HepG2 (cell line): ENCODE measurements around the gene LDLRAD3. TPM values are rescaled to one million over a fixed set of nuclear protein-coding genes. Genes with fewer than 3 reads are reported as not detected.

ENCODE experiments used
- ATAC-seq: fragments of 200-7000 bp; cut with Tn5 transposase; 3 replicates; pipeline ENCODE4 v1.9.1; 2020; ENCODE audit warnings: mild to moderate bottlenecking, moderate library complexity
- BruUV-seq: library from RNA; stranded (reverse); fragments of 400-500 nt; replicated peaks from 2 replicates; lab custom pipeline; 2021; lab: Mats Ljungman, UMichigan
- CTCF ChIA-PET: fragments of 300-600 bp; formaldehyde crosslinking; extraction: SDS; loops from one replicate; lab custom pipeline; 2021; ENCODE audit warnings: low total read pairs, inconsistent platforms, low intra/inter-chr PET ratio; lab: Yijun Ruan, JAX
- POLR2A ChIA-PET: fragments of 350-600 bp; sonication (Branson Sonifier 250); formaldehyde crosslinking; loops from one replicate; lab custom pipeline; 2020; ENCODE audit warnings: antibody characterized with exemption, inconsistent platforms; lab: Yijun Ruan, JAX
- DNase-seq: peaks from one replicate; pipeline ENCODE4 v3.0.0-alpha.2; 2015; ENCODE audit warnings: low spot score
- FAIRE-seq: peaks from 3 replicates; lab custom pipeline; 2011; peaks lifted over from hg19 to GRCh38; lab: Jason Lieb, UNC
- H2AFZ ChIP-seq: one replicate; pipeline ENCODE4 v1.6.1; 2011; ENCODE audit warnings: low read length, inconsistent platforms
- H3K27ac ChIP-seq: fragments of 300-600 bp; 3 replicates; pipeline ENCODE4 v1.8.0; 2011; ENCODE audit warnings: mixed run types, mild to moderate bottlenecking, mixed read lengths, low read length, inconsistent platforms; ENCODE audit not compliant: insufficient read depth; ENCODE audit errors: extremely low read length
- H3K27me3 ChIP-seq, 2 experiments: fragments of 200-600 bp in 1 of 2; 2 replicates in 1 of 2; 3 replicates in 1 of 2; pipeline versions ENCODE4 v1.6.0 to v1.8.0; 2011; ENCODE audit warnings: low read length in 2 of 2, mild to moderate bottlenecking in 2 of 2, moderate library complexity in 2 of 2, inconsistent platforms in 1 of 2; ENCODE audit not compliant: insufficient read depth in 2 of 2, control insufficient read depth in 1 of 2
- H3K36me3 ChIP-seq, 2 experiments: fragments of 200-600 bp in 1 of 2; replicated peaks in 1 of 2; 2 replicates in 1 of 2; 3 replicates in 1 of 2; pipeline versions ENCODE4 v1.5.1 to v1.8.0; 2011; ENCODE audit warnings: low read length in 2 of 2, inconsistent platforms in 1 of 2; ENCODE audit not compliant: insufficient read depth in 2 of 2, control insufficient read depth in 1 of 2
- H3K4me1 ChIP-seq: 2 replicates; pipeline ENCODE4 v1.5.1; 2012; ENCODE audit warnings: low read length, inconsistent platforms; ENCODE audit not compliant: insufficient read depth
- H3K4me2 ChIP-seq: 2 replicates; pipeline ENCODE4 v1.6.0; 2011; ENCODE audit warnings: low read depth, low read length, inconsistent platforms
- H3K4me3 ChIP-seq, 3 experiments: fragments of 200-600 bp in 1 of 3; sonication (generic), shearing (Covaris generic) in 1 of 3; replicated peaks in 1 of 3; 2 replicates each; pipeline ENCODE4 v1.5.1; 2011 to 2016; ENCODE audit warnings: low read length in 3 of 3, inconsistent platforms in 2 of 3, low read depth in 2 of 3, mild to moderate bottlenecking in 2 of 3, control low read depth in 1 of 3, mixed read lengths in 1 of 3; ENCODE audit not compliant: insufficient read depth in 1 of 3
- H3K79me2 ChIP-seq: one replicate; pipeline ENCODE4 v1.6.1; 2011; ENCODE audit warnings: low read length, inconsistent platforms; ENCODE audit not compliant: insufficient read depth
- H3K9ac ChIP-seq: 2 replicates; pipeline ENCODE4 v1.6.0; 2011; ENCODE audit warnings: mild to moderate bottlenecking, low read depth, low read length, inconsistent platforms; ENCODE audit not compliant: insufficient read depth
- H3K9me3 ChIP-seq: 2 replicates; pipeline ENCODE4 v1.5.1; 2012; ENCODE audit warnings: mild to moderate bottlenecking, low read length
- H4K20me1 ChIP-seq: 2 replicates; pipeline ENCODE4 v1.6.0; 2011; ENCODE audit warnings: inconsistent platforms, mild to moderate bottlenecking, low read length, moderate library complexity; ENCODE audit not compliant: insufficient read depth
- MED8 ChIP-seq: sonication (generic); formaldehyde crosslinking; IDR thresholded peaks from 2 replicates; pipeline ENCODE4 v1.8.1; 2023; ENCODE audit warnings: mild to moderate bottlenecking, missing genetic modification reagents; ENCODE audit not compliant: insufficient replicate concordance
- ZNF101 ChIP-seq: sonication (generic); formaldehyde crosslinking; IDR thresholded peaks from 2 replicates; pipeline ENCODE4 v1.4.0; 2020; ENCODE audit warnings: mild to moderate bottlenecking, low read depth, missing genetic modification reagents, borderline replicate concordance
- WGBS: methylation state at CpG from one replicate; pipeline ENCODE4 v1.1.6; 2017; ENCODE audit warnings: low lambda C conversion rate; 5-methylcytosine and 5-hydroxymethylcytosine counted together
- in situ Hi-C: cut with HindIII; loops from 2 replicates; pipeline ENCODE4 v1.10.0; 2017; ENCODE audit warnings: low pct_unique_long_range_greater_than_20kb; ENCODE audit not compliant: extremely low pct_ligation_motif_present
- intact Hi-C: fragments of 100-400 bp; cut with micrococcal nuclease; formaldehyde crosslinking; loops from one replicate; pipeline ENCODE4 v1.10.0; 2022; ENCODE audit not compliant: unreplicated experiment
- polyA plus RNA-seq, 8 experiments: library from polyadenylated mRNA; depleted of rRNA in 3 of 8; stranded (reverse) in 7 of 8; unstranded in 1 of 8; fragments of >200 nt; fragmentation: Illumina TruSeq in 4 of 8; extraction: Trizol in 4 of 8; gene quantifications; 2 replicates each; pipeline versions ENCODE4 v1.2.1 to v1.2.3, GENCODE V29; 2011 to 2016; ENCODE audit warnings: low read depth in 4 of 8, missing spikeins in 1 of 8, mixed read lengths in 1 of 8; ENCODE audit not compliant: insufficient read depth in 1 of 8
- total RNA-seq, 5 experiments: library from RNA; depleted of rRNA; stranded (reverse); fragments of >200 nt; fragmentation: Illumina TruSeq; extraction: Trizol; gene quantifications; 2 replicates each; pipeline ENCODE4 v1.2.3, GENCODE V29; 2016; ENCODE audit warnings: low read depth in 1 of 5
- TF ChIP-seq, protein P1 (sequence below): sonication (generic); formaldehyde crosslinking; IDR thresholded peaks from 2 replicates; pipeline ENCODE4 v1.4.0; 2020; ENCODE audit warnings: low read depth, mild to moderate bottlenecking, missing genetic modification reagents
- TF ChIP-seq, protein P2 (sequence below): sonication (generic); formaldehyde crosslinking; IDR thresholded peaks from 2 replicates; pipeline ENCODE4 v1.8.0; 2022; ENCODE audit warnings: missing genetic modification reagents, mild to moderate bottlenecking, borderline replicate concordance

Gene LDLRAD3
- total and polyA plus RNA-seq, 2 of the 13 experiments (the other 11 are each of a cell fraction or from before 2014, with no cell fraction given), result 0.50 to 0.60 TPM

DNA sequence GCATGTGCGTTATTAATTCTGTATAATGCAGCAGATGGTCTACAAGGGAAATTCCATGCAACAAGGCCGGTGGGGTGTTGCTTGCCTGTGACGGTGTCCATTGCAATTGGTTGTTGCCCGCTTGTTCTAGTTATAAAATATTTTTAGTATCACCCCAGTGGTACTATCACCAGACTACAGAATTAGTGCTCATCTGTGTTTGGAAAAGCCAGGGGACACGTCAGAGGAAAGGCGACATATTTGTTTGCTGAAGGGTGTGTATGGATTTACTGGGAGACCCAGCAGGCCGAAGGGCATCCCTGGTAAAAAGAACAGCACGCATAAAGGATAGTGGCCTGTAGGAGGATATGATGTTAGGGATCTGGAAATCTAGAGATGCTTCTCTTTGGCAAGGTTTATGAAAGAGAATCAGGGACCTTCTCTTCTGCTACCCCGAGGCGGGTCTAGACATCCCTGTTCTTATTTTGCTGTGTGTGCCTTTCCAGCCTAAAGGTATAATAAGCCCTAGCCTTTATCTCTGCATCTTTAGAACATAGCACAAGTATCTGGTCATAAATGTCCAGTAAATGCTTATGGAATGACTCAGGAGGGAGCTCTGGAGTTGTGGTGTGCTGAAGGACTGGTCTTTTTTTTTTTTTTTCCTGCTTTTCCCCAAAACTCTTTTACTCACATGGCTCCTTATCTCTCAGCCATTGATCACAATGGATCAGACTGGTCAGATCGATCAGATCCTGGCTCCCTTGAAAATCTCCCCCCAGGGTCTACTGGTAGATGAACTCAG is 90.9 kb downstream of the LDLRAD3 start:
- Histone ChIP-seq H3K27me3 (no peaks in the 10 kb centered on the region), H3K79me2 (no peaks in the 10 kb centered on the region), H2AFZ (no peak overlapping the region), H3K4me2 (no peak overlapping the region), H4K20me1 (no peaks in the 10 kb centered on the region), H3K4me3 (no peak overlapping the region), H3K4me1 (no peaks in the 10 kb centered on the region), H3K9me3 (no peaks in the 10 kb centered on the region), H3K9ac (no peak overlapping the region), H3K27ac (no peak overlapping the region), H3K36me3 (no peaks in the 10 kb centered on the region)
- TF ChIP-seq ZNF101 (CRISPR knock-in tag) (no peak), MED8 (CRISPR knock-in tag) (no peak)
- TF ChIP-seq, protein P1, sequence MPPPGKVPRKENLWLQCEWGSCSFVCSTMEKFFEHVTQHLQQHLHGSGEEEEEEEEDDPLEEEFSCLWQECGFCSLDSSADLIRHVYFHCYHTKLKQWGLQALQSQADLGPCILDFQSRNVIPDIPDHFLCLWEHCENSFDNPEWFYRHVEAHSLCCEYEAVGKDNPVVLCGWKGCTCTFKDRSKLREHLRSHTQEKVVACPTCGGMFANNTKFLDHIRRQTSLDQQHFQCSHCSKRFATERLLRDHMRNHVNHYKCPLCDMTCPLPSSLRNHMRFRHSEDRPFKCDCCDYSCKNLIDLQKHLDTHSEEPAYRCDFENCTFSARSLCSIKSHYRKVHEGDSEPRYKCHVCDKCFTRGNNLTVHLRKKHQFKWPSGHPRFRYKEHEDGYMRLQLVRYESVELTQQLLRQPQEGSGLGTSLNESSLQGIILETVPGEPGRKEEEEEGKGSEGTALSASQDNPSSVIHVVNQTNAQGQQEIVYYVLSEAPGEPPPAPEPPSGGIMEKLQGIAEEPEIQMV (CRISPR knock-in tag), result no peak
- TF ChIP-seq, protein P2, sequence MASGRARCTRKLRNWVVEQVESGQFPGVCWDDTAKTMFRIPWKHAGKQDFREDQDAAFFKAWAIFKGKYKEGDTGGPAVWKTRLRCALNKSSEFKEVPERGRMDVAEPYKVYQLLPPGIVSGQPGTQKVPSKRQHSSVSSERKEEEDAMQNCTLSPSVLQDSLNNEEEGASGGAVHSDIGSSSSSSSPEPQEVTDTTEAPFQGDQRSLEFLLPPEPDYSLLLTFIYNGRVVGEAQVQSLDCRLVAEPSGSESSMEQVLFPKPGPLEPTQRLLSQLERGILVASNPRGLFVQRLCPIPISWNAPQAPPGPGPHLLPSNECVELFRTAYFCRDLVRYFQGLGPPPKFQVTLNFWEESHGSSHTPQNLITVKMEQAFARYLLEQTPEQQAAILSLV (CRISPR knock-in tag), result no peak
- ATAC-seq (no peak), FAIRE-seq (no peak), DNase-seq (no peak)
- CTCF ChIA-PET, result no interaction called here
- POLR2A ChIA-PET, result no interaction called here
- BruUV-seq, result no TSS peak
- in situ Hi-C loops, result no loop called here
- intact Hi-C loops, result no loop called here
- 22% methylated on average over 11 of the region's 11 CpGs for WGBS
